NB4 (cell line): ENCODE measurements around the gene SND1.

Source experiments
- MYC ChIP-seq: IDR thresholded peaks from 2 replicates; pipeline ENCODE4 v1.6.1; 2011; ENCODE audit warnings: low read depth, low read length
- POLR2A ChIP-seq: IDR thresholded peaks from 2 replicates; pipeline ENCODE4 v1.6.1; 2011; ENCODE audit warnings: mild to moderate bottlenecking; ENCODE audit not compliant: insufficient read length; ENCODE audit errors: extremely low read depth
- TF ChIP-seq, protein P1 (sequence below): IDR thresholded peaks from one replicate; pipeline ENCODE4 v1.5.1; 2012; ENCODE audit warnings: low read depth, low read length
- TF ChIP-seq, protein P2 (sequence below): IDR thresholded peaks from 2 replicates; pipeline ENCODE4 v1.6.1; 2011; ENCODE audit warnings: low read depth, low read length

DNA sequence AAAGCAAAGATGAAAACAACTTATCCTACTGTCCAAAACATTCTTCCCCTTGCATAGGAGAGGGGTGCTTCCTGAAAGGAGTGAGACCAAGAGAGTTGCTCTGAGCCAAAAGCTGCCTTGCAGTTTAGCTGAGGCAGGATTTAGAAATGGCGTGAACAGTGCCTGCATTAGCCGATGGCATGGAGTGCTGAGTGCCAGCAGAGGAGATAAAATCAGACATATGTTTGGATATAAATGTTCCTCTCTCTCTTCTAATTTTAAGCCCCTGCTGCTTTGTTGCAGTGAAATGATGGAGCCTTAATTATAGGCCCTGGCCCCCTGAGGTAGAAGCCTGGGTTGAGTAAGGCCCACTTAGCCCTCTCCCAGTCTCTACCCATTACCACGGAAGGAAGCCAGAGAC lies 372.2 kb downstream of the SND1 start:
- TF ChIP-seq POLR2A (no peak), MYC (no peak)
- TF ChIP-seq, protein P1, sequence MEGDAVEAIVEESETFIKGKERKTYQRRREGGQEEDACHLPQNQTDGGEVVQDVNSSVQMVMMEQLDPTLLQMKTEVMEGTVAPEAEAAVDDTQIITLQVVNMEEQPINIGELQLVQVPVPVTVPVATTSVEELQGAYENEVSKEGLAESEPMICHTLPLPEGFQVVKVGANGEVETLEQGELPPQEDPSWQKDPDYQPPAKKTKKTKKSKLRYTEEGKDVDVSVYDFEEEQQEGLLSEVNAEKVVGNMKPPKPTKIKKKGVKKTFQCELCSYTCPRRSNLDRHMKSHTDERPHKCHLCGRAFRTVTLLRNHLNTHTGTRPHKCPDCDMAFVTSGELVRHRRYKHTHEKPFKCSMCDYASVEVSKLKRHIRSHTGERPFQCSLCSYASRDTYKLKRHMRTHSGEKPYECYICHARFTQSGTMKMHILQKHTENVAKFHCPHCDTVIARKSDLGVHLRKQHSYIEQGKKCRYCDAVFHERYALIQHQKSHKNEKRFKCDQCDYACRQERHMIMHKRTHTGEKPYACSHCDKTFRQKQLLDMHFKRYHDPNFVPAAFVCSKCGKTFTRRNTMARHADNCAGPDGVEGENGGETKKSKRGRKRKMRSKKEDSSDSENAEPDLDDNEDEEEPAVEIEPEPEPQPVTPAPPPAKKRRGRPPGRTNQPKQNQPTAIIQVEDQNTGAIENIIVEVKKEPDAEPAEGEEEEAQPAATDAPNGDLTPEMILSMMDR = no peak
- TF ChIP-seq, protein P2, sequence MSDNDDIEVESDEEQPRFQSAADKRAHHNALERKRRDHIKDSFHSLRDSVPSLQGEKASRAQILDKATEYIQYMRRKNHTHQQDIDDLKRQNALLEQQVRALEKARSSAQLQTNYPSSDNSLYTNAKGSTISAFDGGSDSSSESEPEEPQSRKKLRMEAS = no peak
